Stimulated activated CD4-positive, alpha-beta T cell treated with anti-CD3 and anti-CD28 coated beads, TNF-alpha, amount 100 ng/mL, for 1 hour (primary cell): ENCODE results near the gene MORN1.

Experiments
- DNase-seq, 3 donors: peaks; one replicate each; pipeline ENCODE4 v3.0.0-alpha.2; 2020; ENCODE audit warnings: low read depth in 3 of 3, low spot score in 1 of 3

Gene MORN1

DNA sequence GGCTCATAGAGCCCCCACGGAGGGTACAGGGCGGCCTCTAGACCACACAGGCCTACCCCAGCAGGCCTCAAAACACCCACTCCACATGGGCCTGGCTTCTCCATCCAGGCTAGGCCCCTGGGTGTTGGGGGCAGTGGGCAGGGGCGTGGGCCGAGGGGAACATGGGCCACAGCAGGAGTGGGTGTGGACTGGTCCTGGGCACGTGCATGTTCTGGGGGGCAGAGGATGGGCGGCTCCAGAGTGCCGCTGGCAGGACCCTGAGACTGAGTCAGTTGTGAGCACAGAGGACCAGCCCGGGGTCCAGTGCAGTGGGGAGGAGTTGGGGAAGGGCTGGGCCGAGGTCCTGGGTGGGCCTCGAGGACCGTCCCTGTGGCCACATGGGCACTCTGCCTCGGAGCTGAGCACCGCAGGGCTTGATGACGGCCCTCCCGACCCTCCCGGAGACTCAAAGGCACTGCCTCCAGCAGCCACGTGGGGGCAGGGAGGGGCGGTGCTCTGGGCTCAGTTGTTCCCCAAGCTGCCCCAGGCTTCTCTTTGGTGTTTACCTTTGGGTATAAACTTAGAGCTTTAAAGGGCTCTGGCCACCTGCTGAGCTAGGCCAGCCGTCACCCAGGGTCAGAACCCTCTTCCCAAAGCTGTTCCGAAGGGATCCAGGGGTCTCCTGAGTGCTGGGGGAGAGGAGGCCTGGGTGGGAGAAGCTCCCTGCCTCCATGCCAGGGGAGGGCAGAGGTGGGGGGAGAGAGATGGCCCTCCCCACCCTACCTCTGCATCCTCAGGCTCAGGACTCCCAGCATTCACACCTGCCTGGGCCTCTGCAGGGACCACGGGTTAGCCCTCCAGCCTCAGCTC lies 79.9 kb downstream of the MORN1 start:
- DNase-seq = peak in 1 of 3 donors; percentile 39

DNA sequence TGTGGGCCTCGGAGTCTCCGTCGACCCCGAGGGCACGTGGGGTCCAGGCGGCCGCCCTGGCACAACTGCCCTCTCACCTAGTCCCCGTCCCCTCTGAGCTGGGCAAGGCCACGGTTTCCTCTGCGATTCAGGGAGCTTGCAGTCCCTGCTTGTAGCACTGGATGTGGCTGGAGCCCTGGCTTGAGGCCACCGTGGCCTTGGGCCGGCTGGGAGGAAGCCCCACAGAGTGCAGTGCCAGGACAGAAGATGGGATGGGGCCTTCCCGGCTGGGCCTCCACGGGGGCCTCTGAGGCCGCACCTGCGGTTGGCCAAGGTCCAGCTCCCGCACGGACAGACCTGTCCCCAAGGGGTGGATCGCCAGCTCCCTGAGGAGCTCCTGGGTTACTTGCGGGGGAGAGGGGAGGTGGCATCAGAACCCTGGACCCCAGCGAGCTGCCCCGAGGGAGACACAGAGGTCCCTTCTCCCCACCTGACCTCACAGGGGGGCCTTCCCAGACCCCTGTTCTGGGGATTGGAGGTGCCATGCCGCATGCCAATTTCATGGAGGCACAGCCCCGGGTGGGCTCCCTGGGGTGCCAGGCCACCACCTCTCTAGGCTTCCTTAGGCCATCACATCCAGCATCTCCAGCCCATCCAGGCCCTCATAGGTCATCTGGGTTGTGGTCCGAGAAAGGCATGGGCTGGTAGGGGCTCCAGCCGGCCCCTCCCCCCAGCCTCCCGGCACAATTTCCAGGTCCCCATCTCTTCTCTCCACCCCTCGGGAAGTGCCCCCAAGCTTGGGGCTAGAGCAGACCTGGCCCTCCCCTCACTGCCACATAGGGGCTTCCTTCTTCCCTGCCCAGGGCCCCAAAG lies 80.8 kb downstream of the MORN1 start:
- DNase-seq = no peak

DNA sequence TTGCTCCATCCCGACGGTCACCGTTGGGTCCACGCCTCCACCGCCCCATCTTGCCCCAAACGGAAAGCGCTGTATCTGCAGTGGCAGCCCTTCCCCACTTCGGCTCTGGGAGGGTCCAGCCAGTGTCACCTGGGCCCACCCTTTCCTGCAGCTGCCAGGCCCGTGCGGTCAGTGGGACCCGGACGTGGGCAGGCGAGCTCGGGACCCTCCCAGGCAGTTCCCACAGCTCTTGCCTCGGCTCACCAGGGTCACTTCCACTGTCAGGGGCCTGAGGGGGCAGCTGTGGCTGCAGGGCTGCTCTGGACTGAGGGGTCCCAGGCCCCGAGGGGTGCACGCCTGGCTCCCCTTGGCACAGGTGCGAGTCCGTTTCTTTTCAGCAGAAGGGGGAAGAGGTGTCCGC lies 82.5 kb downstream of the MORN1 start:
- DNase-seq = no peak

DNA sequence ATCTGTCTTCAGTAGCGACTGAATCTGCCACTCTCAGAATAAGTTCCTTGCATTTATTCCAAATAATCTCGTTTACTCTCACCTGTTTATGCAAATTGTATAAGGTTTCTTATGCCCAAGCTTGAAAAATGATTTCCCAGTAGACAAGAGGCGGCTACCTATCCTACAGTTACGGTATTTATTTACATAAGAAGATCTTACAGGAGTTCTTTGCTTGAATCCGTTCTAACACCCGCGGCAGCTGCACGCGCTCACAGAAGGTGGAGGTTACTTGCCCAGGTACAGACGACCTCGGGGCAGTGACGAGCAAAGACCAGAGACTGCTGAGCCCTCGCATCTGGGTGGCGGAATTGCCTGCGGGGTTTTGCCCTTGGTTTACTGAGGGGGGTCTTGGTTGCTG lies 83.4 kb downstream of the MORN1 start:
- DNase-seq = no peak

DNA sequence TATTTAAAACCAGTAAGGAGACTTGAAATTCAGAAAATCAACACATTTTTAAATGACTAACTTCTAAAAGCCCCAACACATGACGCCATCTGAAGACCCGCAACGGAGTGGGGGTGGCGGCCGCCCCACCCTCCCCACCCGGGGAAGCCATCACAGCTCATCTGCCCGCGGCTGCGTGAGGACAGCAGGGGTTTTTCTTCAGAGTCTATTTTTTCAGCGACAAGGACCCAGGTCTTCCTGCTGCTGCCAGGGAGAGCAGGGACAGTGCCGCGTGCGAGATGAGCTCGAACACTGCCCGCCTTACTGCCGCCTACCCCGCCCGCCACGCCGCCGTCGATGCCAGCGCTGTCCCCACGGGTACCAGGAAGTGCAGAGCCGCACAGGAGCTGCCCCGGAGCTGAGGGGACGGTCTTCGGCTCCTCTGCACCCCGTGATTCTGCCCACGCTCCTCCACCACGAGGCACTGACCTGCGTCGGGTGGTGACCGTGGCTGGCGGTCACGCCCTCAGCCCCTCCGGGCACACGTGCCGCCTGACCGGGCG lies 84.2 kb downstream of the MORN1 start:
- no peak for DNase-seq

DNA sequence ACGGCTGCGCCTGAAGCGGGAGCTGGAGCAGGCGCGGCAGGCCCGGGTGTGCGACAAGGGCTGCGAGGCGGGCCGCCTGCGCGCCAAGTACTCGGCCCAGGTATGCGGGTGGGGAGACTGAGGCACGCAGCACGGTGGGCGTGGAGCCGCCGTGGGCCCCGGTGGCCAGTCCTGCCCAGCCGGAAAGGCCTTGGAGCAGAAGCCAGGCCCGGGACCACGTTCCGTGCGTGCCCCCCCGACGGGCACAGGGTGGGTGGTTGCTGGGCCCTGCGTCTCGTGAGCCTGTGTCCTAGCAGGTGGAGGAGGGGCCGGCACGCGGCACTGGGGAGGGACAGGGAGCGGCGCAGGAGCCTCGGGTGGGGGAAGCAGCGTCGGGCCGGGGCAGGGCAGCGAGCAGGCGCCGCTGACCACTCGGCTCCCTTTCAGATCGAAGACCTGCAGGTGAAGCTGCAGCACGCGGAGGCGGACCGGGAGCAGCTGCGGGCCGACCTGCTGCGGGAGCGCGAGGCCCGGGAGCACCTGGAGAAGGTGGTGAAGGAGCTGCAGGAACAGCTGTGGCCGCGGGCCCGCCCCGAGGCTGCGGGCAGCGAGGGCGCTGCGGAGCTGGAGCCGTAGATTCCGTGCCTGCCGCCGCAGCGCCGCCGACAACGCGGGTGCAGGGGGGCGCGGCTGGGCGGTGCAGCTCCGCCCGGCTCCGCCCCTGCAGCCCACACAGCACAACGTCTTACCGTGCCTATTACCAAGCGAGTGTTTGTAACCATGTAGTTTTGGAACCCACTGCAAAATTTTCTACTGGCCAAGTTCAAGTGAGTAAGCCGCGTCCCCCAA lies 85.0 kb downstream of the MORN1 start:
- DNase-seq = no peak

DNA sequence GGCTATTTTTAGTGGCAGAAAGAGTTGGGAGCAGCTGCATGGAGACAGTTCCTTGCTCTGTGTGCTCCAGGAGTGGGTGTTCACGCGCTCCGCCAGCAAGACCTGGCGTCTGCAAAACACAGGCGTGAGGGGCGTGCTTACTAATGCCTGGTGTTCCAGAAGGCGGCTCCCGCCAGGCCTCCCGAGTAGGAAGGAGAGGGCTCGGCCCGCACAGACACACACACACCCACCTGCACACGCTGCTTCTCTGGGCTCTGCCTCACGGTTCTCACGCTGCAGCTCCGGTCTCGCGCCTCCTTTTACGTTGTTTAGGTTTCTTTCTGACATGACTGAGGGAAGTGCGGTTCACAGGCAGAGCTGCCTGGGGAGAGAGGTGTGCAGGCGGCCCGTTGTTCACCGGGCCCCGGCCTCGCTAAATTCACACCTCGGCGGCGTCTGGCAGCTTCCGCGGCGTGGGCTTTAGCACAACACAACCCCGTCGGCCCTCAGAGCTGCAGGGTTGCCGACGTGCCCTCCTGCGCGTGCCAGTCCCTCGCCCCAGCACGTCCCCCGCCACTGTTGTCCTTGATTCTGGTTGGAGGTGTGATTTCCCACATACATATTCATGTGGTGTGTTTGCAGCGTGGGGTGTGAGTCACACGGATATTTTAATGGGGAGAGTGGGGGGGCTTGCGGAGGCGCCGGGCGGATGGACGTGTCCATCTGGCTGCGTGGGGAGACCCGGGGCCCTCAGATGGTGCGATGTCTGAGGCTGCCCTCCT lies 86.3 kb downstream of the MORN1 start:
- DNase-seq = no peak

DNA sequence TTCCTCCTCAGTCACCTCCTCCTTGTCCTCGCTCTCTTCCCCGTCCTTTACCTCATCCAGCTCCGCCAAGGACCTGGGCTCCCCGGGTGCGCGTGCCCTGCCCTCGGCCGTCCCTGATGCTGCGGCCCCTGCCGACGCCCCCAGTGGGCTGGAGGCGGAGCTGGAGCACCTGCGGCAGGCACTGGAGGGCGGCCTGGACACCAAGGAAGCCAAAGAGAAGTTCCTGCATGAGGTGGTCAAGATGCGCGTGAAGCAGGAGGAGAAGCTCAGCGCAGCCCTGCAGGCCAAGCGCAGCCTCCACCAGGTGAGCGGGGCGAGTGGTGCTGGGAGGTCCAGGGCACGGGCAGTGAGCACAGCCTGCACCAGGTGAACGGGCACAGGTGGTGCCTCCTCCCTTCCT lies 87.1 kb downstream of the MORN1 start:
- DNase-seq = no peak

DNA sequence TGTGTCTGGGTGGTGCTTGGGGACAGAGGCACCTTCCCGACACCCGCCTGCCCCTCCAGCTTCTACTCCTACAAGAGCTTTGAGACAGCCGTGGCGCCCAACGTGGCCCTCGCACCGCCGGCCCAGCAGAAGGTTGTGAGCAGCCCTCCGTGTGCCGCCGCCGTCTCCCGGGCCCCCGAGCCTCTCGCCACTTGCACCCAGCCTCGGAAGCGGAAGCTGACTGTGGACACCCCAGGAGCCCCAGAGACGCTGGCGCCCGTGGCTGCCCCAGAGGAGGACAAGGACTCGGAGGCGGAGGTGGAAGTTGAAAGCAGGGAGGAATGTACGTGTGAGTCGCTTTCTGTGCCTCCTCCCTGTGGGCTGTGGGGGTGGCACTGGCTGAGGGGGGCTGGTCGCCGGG lies 87.6 kb downstream of the MORN1 start:
- DNase-seq = no peak

DNA sequence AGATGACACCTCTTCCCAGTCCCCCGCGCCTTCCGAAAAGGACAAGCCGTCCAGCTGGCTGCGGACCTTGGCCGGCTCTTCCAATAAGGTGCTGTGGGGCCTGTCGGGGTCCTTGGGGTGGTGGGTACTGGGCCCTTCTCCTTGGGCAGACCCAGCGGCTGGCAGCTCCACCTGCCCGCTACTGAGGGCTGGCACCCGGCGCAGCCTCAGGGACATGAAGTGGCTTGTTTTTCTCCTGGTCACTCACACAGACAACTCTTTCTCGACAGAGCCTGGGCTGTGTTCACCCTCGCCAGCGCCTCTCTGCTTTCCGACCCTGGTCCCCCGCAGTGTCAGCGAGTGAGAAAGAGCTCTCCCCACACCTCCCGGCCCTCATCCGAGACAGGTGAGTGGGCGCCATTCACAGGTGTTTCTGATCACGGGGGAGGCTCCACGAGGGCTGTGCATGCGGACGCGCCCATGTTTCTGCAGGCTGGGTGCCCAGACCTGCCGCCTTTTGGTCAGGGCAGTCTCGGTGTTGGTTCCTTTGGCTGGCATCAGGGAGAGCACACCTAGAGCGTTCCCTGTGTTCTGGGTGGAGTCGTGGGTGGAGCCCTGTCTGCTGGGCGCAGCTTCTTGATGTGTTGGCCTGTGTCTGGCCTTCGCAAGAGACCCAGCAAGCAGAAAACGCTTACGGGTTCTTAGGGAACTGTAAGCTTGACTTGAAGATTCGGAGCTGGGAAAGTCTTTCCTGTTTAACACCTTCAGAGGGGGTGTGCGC lies 88.2 kb downstream of the MORN1 start:
- no peak for DNase-seq

DNA sequence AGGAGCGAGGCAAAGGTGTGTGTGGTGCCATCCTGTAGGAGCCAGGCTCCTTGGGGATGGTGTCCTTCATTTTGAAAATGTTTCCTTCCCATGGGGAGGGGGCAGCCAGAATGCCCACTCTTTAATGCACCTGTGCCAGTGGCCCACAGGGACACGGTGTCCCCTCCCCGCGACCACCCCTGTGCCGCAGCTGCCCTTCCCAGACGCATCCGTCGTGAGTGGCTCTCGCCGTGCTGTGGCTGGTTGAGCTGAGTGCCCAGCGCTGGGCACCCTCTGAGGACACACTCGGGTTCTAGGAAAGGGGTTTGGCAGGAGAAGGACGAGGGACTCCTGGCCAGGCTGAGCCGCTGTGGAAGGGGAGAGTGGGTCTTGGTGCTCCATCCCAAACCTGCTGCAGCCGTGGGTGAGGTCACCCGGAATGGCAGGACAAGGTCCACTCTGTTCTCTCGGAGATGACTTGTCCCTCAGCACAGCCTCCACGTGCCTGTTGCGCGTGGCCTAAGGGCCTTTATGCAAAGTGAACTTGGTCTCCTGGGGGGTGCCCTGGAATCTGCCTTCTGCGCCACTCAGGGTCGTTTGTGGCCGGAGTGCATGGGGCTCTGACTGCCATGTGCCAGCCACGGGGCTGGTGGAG lies 88.9 kb downstream of the MORN1 start:
- no peak for DNase-seq

DNA sequence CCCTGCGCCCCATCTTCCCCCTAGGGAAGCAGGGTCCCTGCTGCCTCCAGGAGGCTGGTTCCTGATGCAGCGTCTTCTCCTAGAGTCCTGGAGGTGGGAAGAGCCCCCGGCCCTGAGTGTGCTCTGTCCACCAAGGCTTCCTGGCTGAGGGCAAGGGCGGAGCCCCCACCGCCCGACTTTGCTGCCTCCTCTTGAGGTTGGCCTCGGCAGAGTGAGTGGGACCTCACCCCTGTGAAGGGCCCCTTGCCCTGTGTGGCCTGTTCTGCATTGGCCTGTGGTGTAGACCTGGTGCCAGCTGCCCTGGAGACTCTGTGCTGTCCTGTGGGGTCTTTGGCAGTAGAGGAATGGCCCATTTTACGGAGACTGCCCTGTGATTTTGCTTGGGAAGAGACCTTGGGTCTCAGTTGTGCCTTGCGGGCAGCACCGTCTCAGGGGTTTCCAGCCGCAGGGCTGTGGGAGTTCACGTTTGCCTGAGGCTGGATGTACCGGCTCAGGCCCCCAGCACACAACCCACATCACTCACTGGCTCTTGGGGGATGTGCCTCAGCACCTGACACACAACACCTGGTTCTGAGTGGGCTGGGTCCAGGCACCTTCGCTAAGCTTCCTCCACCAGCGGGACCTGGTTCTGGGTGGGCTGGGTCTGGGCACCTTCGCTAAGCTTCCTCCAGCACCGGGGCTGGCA lies 89.6 kb downstream of the MORN1 start:
- no peak for DNase-seq

DNA sequence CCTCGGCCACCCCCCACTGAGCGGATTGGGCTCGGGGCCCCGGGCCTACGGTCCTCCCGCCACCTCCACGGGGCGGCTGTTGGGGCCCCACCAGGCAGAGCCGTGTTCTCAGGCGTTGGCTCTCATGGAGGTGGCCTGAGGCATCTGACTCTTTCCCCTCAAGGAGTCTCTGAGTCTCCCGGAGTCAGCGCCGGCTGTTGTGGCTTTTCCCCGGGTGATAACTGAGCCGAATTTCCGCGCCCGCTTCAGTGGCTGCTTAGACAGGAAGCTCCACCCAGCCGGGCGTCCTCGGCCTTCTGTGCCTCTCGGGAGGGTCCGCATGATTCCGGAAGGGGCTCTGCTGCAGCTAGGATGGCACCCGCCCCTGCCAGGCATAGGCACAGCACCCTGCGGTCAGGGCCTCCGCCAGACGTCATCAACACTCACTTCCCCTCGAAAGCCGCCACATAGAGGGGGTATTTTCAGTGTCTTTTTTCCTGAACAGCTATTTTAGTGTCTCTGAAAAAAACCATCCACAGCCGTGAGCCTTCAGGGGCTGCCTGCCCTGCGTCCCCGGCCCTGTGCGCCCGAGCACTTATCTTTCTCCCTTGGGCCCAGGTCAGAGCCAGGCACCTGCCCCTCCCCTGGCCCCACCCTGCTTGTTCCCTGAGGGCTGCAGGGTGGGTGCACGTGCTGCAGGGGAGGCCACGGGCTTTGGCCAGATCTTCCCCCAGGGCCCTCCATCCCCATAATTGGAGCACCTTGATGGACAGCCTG lies 90.3 kb downstream of the MORN1 start:
- peak; percentile 59 to 92 (median 87) for DNase-seq

DNA sequence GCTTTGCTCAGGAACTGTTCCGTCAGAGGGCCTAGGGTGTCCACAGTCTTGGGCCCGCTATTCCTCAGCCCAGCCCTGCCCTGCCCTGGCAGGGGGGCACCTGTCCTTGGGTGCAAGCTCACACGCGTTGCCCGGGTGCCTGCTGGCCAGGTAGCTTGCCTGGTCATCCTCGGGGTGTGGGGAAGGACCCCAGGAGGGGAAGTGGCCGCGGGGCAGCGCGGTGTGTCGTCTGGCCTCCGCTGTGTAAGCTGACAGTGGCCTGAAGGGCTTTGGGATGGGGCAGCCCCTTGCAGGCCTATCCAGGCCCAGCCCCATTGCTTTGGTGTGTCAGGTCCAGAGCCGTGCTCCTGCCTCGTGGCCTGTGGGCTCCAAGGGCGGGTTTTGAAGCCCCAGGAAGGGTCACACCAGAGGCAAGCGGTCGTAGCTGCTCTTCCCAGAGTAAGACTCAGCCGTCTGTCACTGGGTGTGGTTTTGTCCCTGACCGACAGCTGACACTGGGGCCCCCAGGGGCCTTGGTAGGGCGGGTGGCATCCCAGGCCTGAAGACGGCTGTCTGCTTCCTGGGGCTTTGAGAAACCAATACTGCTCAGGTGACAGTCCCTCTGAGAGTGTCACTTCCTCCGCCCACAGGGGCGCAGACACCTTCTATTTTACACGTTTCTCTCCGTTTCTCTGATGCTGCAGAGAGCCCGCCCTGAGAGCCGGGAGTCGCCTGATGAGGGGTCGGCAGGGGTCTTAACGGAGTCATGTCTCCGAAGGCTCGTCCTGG lies 91.2 kb downstream of the MORN1 start:
- peak; percentile 52 to 58 (median 53) for DNase-seq

DNA sequence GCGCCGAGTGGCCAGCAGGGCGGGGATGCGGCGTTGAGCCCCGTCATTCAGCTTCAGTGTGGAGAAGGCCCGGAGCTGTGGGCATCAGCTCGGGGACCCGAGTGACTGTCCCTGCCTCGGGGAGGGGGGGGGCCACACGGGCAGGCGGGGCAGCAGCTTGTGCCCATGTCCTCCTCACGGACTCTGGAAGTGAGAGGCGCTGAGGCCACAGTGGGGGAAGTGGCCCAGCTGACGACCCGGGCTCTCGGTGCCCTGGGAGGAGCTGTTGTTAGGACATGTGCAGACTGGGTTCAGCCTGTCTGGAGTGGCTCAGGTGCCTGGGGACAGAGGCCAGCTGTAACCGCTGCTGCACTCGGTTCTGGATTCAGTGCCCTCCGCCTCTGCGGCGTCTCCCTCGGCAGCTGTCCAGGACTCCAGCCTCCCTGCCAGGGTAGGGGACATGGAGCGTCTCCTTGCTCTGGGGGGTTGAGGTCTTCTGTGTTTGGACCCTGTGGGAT lies 92.2 kb downstream of the MORN1 start:
- no peak for DNase-seq

DNA sequence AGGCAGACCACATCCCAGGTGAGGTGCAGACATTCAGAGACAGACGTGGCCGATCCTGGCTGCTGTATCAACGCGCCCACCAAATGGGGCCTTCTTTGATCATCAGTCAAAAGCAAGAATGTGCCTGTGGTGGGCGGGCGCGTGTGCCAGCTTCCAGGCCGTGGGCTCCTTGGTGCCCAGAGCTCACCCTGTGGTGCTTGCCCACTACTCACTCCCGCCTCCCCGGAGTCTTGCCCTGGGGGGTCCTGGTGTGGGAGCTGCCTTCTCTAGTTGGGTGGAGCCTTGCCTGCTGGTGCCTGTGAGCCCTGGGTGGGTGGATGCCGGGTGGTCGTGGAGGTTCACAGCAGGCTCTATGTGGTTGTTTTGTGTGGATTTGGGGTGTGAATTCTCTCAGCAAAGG lies 92.7 kb downstream of the MORN1 start:
- no peak for DNase-seq
